ENCODE results near the gene HSPBP1.

DNA sequence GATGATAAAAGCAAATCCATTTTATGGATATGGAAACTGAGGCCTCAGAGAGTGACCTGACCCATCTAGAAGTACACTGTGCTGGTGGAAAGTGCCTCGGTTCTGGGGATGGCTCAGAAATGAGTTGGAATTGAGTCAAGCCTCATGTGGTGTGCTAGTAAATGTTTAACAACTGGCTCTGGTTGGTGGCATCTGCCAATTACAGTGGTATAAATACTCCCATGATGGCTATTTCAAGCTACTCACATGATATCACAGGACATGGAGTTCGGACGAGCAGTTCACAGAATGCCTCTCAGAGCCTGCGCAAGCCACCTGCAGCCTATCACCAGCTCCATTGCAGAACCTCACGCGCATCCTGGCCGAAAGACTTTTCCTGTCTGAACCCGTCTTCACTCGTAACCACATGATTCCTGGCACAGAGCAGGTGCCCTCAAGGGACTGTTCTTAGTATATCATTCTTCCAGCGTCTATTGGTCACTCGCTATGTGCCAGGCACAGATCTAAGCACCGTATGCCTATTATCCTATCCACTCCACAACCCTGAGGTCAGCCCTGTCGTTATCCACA is 36.1 kb upstream of the HSPBP1 start:
- TF ChIP-seq, protein P1, sequence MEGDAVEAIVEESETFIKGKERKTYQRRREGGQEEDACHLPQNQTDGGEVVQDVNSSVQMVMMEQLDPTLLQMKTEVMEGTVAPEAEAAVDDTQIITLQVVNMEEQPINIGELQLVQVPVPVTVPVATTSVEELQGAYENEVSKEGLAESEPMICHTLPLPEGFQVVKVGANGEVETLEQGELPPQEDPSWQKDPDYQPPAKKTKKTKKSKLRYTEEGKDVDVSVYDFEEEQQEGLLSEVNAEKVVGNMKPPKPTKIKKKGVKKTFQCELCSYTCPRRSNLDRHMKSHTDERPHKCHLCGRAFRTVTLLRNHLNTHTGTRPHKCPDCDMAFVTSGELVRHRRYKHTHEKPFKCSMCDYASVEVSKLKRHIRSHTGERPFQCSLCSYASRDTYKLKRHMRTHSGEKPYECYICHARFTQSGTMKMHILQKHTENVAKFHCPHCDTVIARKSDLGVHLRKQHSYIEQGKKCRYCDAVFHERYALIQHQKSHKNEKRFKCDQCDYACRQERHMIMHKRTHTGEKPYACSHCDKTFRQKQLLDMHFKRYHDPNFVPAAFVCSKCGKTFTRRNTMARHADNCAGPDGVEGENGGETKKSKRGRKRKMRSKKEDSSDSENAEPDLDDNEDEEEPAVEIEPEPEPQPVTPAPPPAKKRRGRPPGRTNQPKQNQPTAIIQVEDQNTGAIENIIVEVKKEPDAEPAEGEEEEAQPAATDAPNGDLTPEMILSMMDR (conservative IDR thresholded peaks at IDR 0.05; ENCODE audit: low read depth, low read length): no peak
- TF ChIP-seq EZH2 (IDR thresholded peaks at IDR 0.05; ENCODE audit: low read length, unreplicated experiment): no peak
- TF ChIP-seq EZH2phosphoT487 (IDR thresholded peaks at IDR 0.05; ENCODE audit: borderline replicate concordance, low read length): no peak

Measured in PC-3 (cell line).